GM19099 (cell line): ENCODE data around the gene LRRC4B.

ENCODE experiments used
- POLR2A ChIP-seq: IDR thresholded peaks from 3 replicates; pipeline ENCODE4 v1.6.1; 2011; ENCODE audit warnings: low read depth; ENCODE audit not compliant: insufficient read length; ENCODE audit errors: extremely low read depth

LRRC4B gene, protein sequence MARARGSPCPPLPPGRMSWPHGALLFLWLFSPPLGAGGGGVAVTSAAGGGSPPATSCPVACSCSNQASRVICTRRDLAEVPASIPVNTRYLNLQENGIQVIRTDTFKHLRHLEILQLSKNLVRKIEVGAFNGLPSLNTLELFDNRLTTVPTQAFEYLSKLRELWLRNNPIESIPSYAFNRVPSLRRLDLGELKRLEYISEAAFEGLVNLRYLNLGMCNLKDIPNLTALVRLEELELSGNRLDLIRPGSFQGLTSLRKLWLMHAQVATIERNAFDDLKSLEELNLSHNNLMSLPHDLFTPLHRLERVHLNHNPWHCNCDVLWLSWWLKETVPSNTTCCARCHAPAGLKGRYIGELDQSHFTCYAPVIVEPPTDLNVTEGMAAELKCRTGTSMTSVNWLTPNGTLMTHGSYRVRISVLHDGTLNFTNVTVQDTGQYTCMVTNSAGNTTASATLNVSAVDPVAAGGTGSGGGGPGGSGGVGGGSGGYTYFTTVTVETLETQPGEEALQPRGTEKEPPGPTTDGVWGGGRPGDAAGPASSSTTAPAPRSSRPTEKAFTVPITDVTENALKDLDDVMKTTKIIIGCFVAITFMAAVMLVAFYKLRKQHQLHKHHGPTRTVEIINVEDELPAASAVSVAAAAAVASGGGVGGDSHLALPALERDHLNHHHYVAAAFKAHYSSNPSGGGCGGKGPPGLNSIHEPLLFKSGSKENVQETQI

DNA sequence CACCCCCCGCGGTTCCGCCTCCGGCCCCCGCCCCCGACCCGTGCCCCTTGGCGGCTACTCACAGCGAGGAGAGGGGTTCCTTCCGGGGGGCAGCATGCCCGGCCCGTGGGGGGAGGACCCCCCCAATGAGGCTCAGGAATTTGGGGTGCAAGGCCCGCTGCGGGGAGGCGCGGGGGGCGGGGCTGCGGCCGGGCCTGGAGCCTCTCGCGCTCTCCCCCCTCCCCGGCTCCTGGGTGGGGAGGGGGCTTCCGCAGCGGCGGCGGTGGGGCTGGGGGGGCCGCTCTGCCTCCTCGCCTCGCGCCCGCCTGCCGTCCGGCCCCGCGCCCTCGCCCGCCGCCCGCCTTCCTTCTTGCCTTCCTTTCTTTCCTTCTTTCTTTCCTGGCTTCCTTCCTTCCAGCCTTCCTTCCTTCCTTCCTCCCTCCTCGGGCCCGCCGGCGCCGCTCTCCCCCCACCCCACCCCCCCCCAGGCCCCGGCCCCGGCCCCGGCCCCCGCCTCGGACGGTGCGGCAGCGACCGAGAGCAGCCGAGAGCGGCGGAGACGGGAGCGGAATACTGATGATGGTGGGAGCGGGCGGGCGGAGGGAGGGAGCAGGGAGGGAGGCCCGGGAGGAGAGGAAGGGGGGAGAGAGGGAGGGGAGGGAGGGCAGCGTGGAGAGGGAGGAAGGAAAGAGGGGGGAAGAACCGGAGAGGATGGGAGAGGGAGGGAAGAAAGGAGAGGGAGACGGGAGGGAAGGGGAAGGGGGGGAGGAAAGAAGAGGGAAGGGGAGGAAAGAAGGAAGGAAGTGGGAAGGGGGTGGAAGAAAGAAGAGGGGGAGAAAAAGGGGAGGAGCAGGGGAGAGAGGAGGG is at the start of gene LRRC4B:
LRRC4B (minus strand) TSS at position 554 of the 846 bp plus-strand sequence. CDS start 19,597 bp downstream, outside the sequence.
- no peak for TF ChIP-seq POLR2A

DNA sequence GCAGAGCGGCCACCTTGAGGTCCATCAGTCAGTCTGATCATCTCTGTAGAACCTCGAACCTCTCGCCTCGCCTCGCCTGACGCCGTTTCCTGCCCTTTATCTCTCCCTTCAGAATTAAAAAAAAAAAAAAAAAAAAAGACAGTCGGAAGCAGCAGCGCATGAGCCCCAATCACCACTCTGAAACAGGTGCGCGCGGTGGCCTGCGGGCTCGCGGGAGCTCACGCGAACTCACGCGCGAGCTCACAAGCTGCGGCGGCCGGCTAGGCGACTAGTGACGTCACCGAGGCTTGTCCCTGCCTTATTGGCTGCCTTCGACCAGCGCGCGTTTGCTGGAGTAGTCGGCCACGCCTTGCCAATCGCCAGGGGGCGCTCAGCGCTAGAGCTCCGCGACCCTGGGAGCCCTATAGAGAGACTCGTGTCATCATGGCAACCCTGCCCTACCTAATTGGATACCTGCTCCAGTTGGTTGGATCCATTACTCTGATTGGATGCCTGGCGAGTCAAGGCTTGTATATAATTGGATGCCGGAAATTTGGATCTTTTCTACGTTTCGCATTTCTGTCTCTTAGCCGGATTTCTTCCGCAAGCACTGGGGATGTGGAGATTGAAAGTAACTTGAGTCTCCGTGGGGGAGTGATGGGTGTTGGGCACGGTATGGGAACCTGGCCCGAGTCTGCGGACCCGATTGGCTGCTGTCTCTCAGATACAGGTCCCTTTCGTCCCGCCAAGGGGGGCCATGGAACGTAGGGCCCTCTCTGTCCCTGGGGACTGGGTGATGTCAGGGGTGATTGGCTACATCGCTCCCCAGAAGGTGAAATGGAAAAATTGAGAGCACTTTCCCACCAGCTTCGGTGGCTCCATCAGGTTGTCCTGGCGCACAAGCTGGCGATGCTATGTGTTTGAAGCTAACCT is 39.9 kb upstream of the LRRC4B start:
- TF ChIP-seq POLR2A = no peak

DNA sequence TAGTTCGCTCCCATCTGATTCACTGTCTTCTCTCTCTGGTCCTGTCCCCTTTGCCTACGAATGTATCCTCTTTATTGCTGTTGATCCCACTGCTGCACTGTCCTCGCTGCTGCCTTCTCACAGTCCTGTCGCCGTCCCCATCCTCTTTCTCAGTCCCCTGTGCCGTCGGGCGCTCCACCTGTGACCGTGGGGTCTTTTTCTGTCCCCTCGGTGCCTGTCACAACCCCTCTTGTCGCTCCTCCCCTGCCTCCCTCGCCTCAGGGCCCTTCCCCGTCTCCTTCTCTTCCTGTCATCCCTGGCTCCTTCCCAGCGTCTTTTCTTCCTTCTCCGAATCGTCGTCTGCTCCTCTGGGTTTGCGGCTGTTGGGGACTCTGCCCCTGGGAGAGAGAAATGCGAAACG is 39.2 kb upstream of the LRRC4B start:
- TF ChIP-seq POLR2A = no peak

DNA sequence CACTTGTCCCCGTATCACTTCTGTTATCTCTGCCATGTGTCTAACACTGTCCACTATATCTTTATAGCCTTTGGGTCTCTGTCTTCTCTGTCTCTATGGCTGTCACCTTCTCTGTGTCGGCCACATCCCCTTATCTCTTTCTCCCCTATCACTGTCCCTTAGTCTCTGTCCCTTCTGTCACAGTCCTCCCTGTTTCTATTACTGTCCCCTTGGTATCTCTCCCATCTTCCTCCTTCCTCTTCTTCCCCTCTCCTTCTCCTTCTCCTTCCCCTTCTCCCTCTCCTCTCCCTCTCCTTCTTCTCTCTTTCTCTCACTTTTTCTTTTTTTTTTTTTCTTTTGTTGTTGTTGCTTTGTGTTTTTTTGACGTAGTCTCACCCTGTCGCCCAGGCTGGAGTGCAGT is 34.7 kb upstream of the LRRC4B start:
- TF ChIP-seq POLR2A = no peak

DNA sequence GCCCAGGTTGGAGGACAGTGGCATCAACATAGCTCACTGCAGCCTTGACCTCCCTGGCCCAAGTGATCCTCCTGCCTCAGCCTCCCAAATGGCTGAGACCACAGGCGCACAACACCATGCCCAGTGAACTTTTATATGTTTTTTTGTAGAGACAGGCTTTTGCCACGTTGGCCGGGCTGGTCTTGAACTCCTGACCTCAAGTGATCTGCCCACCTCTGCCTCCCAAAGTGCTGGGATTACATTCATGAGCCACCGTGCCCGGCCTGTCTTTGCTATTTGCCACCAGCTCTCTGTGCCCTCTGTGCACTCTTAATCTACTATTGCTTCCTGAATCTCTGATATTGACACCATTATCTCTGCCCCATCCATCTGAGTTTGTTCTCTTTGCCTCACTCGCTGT is 34.3 kb upstream of the LRRC4B start:
- no peak for TF ChIP-seq POLR2A

DNA sequence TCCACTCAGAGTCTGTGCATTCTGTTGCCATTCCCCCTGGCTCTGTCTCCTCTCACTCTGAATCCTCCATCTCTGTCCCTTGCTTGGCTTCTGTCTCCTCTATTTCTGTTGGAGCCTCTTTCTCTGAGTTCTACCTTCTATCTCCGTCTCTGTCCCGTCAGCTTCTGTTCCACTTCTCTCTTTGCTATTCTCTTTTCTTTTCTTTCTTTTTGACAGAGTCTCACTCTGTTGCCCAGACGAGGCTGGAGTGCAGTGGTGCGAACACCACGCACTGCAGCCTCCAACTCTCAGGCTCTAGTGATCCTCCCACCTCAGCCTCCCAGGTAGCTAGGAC is 33.8 kb upstream of the LRRC4B start:
- TF ChIP-seq POLR2A = no peak

DNA sequence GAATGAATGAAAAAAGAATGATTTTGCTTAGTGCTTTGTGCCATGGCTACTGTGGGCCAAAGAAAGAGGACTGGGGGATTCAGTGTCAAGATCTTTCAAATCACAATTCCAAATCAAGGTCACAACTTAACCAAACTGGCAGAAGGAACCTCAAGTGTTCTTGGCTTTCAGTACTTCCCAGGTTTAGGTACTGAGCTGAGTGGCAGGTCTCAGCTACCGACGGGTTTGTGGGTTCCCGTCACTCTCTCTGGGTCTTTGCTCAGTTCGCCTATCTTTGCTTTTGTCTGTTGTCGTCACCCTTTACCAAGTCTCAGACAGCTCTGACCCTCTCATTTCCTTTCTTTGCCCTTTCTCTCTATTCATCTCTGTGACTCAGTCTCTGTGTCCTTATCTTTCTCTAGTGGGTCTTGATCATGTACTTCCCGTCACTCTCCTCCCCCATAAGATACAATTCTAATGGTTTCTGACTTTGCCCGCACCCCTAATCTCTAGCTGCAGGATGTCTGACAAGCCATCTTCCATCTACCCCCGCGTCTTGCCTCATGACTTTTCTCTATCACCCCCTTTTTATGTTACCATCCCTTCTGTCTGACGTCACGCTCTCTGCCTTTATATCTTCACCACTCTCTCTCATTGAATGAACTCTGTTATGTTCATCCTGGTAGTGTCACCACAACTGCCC is 33.3 kb upstream of the LRRC4B start:
- TF ChIP-seq POLR2A = no peak

DNA sequence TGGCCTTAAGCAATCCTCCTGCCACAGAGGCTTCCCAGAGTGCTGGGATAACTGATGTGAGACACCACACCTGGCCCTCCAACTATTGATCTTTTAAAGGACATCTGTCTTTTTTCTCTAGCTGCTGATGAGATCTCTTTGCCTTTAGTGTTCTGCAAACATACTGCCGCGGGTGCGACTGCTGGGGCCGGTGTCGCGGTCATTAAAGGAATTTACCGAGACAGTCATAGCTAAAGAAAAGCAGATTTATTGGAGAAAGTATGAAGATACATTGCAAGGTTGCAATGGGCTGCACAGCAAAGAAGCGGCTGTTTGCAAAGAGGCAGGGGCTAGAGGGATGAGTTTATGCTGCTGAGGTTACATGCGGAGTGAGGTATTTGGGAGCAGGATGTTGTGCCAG is 31.2 kb upstream of the LRRC4B start:
- TF ChIP-seq POLR2A = no peak

DNA sequence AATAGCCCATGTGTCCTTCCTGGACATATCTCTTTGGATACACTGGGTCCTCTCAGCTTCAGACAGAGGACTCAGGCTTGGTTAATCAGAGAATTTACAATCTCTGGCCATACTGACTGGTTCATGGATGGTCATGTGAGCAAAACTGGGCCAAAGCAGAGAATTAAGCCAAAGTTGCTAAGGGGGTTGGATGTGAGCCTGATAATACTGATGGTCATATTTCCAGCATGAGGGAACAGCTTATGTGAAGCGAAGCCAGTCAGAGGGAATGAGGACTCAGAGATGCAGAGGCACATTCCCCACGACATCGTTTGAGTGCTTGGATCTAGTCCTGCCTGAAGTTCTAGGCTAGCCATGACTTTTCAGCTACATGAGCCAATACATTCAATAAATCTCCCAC is 22.0 kb upstream of the LRRC4B start:
- no peak for TF ChIP-seq POLR2A

DNA sequence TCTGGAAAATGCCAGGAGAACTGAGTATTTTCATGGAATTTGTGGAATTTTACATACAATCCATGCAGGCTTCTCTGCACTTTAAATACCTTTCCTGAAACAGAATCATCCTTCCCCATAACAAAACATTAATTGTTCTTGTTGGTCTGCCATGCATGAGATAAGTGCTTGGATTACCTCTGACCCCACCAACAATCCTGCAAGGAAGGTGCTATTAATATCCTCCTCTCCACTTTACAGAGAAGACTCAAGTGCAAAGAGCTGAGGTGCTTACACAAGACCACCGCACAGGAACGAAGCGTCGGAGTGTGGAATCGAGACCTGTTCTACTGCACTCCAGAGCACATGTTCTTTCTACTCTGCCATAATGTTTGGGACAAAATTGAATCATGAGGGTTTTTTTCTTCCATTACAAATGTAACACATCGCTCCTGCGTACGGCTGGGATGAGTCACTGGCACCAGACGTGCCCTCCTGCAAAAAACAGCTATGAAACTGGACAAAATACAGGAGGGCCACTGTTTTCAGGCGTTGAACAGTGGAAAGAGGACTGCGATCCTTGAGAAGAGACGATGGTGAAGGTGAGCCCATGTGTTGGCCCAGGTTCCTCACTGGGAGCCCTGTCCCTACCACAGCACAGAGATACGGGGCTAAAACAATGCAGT is 12.9 kb upstream of the LRRC4B start:
- TF ChIP-seq POLR2A = no peak

DNA sequence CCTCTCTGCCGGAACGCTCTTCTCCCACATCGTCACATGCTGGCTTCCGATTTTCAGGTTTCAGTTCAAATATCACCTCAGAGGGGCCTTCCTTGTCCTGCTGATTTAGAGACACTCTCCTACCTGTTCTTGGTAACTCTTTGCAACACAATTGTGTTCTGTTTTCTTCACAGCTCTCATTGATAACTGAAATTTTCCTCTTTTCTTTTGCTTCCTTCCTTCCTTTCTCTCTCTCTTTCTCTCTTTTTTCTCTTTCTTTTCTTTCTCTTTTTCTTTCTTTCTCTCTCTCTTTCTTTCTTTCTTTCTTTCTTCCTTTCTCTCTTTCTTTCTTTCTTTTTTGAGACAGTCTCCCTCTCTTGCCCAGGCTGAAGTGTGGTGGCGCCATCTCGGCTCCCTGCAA is 12.0 kb upstream of the LRRC4B start:
- TF ChIP-seq POLR2A = no peak

DNA sequence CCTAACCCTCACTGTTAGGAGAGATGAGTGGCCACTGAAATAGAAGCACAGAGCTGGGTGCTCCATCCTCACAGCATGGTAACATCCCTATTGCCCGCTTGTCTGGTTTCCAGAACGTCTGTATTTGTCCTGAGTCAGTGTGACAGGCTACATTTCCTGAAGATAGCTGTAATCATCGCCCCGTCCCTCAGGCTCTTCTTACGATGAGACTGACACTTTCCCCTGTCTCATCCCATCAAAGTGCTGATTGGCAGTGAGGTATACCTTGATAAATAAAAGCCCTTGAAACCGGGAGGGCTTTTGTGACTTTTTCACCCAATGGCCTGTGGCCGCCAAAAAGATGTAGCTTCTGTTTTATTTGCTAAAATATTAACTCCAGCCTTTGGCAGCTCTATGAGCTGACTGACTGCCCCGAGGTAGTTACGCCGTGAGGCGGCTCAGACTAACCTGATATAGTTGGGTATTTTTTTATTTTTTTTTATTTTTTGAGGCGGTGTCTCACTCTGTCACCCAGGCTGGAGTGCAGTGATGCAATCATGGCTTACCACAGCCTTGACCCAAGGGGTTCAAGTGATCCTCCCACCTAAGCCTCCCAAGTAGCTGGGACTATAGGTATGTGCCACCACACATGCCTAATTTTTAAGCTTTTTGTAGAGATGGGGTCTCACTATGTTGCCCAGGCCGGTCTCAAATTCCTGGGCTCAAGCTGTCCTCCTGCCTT is 5.7 kb upstream of the LRRC4B start:
- TF ChIP-seq POLR2A = no peak

DNA sequence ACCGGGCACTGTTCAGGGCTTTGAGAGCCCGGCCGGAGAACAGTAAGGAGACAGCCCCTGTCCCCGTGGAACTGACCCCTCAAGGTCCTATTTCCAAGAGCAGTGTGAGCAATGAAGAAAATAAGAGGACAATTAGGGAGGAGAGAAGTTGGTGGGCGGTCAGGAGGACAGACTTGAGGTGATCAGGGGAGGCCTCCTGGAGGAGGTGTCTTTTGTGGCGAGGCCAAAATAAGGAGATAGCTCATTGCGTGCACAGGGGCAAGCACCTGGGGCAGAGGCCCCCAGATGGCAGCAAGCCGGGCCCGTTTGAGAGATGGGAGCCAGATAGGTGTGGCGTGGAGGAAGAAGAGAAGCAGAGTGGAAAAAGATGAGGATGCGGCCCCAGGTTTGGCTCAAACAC is 2.8 kb upstream of the LRRC4B start:
- no peak for TF ChIP-seq POLR2A
